Muscle layer of colon (tissue), 2 donors: ENCODE results near the gene XRCC5.

Experiments used
- H3K27ac ChIP-seq: one replicate; pipeline ENCODE4 v1.7.0; 2013; ENCODE audit warnings: low read depth, mild to moderate bottlenecking, low read length, moderate library complexity
- H3K27me3 ChIP-seq, 2 donors: one replicate each; pipeline ENCODE4 v1.7.0; 2013; ENCODE audit warnings: low read length in 2 of 2, mild to moderate bottlenecking in 2 of 2; ENCODE audit not compliant: insufficient read depth in 2 of 2, control insufficient read depth in 1 of 2
- H3K36me3 ChIP-seq: one replicate; pipeline ENCODE4 v1.7.0; 2013; ENCODE audit warnings: mild to moderate bottlenecking, low read length; ENCODE audit not compliant: insufficient read depth
- H3K4me1 ChIP-seq: one replicate; pipeline ENCODE4 v1.7.0; 2013; ENCODE audit warnings: mild to moderate bottlenecking, low read length; ENCODE audit not compliant: insufficient read depth
- H3K4me3 ChIP-seq, 2 donors: one replicate each; pipeline ENCODE4 v1.7.0; 2013; ENCODE audit warnings: low read length in 2 of 2, low read depth in 1 of 2, mild to moderate bottlenecking in 1 of 2, moderate library complexity in 1 of 2
- H3K9ac ChIP-seq: one replicate; pipeline ENCODE4 v1.7.0; 2013; ENCODE audit warnings: low read length
- H3K9me3 ChIP-seq: one replicate; pipeline ENCODE4 v1.7.0; 2013; ENCODE audit warnings: mild to moderate bottlenecking, low read length
- donor health status: abdominal sarcoma.
- donor health status: Adenocarcinoma of cecum.

The XRCC5 gene

DNA sequence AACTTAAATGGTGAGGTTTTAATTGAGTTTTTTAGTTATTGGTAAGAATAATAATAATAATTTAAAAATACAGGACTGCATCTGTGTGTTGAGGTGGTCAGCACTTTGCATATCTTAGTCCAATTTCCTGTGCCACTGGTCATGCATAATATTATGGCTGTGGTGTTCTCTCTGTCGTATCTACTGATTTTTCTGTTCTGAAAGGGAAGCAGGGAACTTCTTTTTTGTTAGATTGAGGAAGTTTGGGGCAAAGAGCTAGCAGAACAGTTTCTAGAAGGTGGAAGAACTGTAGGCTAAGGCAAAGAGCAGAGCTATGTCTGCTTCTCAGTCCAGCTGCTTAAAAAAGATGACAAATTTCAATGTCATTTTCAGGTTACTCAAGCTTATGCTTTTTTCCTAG, 74.3 kb downstream of the XRCC5 start:
- no peak overlapping the region for H3K4me3 ChIP-seq
- H3K4me1 ChIP-seq: peaks cover 8% of the 10 kb centered on the region
- H3K9me3 ChIP-seq: no peaks in the 10 kb centered on the region
- H3K27me3 ChIP-seq: no peaks in the 10 kb centered on the region
- H3K9ac ChIP-seq: no peak overlapping the region
- H3K36me3 ChIP-seq: peaks cover 9% of the 10 kb centered on the region
- H3K27ac ChIP-seq: no peak overlapping the region

- peaks cover 16% of the 10 kb centered on the region for H3K4me1 ChIP-seq
- peaks cover 11% of the 10 kb centered on the region for H3K36me3 ChIP-seq
Measured at GRCh38 chr2:216188559-216188850, 79.4 kb downstream of the XRCC5 start.

DNA sequence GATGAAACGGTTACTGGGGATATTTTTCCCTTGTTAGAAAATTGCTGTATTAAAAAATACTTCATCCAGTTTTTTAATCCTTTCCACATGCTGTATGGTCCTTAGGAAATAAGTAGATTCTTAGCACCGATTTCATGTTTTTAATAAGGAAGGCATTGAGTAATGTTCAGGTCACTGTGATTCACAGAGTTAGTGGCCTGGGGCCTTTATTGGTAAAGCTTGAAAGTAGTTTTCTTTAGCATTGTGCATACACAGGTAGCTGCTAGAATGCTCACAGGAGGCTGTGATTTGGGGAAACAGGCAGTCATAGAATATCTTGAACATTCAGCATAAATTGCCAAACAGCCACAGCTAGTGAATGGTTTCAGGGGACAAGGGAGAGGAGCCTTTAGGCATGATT, 79.8 kb downstream of the XRCC5 start:
- H3K36me3 ChIP-seq: peaks cover 15% of the 10 kb centered on the region

More at GRCh38 chr2:216188559-216188850, 79.4 kb downstream of the XRCC5 start:
- no peak overlapping the region for H3K4me3 ChIP-seq
- H3K9me3 ChIP-seq: no peaks in the 10 kb centered on the region
- H3K27me3 ChIP-seq: no peaks in the 10 kb centered on the region
- no peak overlapping the region for H3K27ac ChIP-seq
- H3K9ac ChIP-seq: no peak overlapping the region

GRCh38 chr2:216189410-216189809, 80.3 kb downstream of the XRCC5 start:
- Histone ChIP-seq H3K4me3 (no peak overlapping the region), H3K9me3 (no peaks in the 10 kb centered on the region), H3K27me3 (no peaks in the 10 kb centered on the region), H3K9ac (no peak overlapping the region), H3K4me1 (peaks cover 16% of the 10 kb centered on the region), H3K27ac (no peak overlapping the region), H3K36me3 (peaks cover 19% of the 10 kb centered on the region)

More for the DNA sequence above, 79.8 kb downstream of the XRCC5 start:
- peaks cover 16% of the 10 kb centered on the region for H3K4me1 ChIP-seq
- H3K9ac ChIP-seq: no peak overlapping the region
- no peak overlapping the region for H3K4me3 ChIP-seq
- no peaks in the 10 kb centered on the region for H3K9me3 ChIP-seq
- H3K27ac ChIP-seq: no peak overlapping the region
- no peaks in the 10 kb centered on the region for H3K27me3 ChIP-seq

- no peak overlapping the region for H3K9ac ChIP-seq
- peaks cover 47% of the 10 kb centered on the region for H3K36me3 ChIP-seq
- H3K4me1 ChIP-seq: peaks cover 16% of the 10 kb centered on the region
- H3K27me3 ChIP-seq: no peaks in the 10 kb centered on the region
- no peak overlapping the region for H3K27ac ChIP-seq
- no peak overlapping the region for H3K4me3 ChIP-seq
- no peaks in the 10 kb centered on the region for H3K9me3 ChIP-seq
Measured at GRCh38 chr2:216192181-216192580, 83.0 kb downstream of the XRCC5 start.

DNA sequence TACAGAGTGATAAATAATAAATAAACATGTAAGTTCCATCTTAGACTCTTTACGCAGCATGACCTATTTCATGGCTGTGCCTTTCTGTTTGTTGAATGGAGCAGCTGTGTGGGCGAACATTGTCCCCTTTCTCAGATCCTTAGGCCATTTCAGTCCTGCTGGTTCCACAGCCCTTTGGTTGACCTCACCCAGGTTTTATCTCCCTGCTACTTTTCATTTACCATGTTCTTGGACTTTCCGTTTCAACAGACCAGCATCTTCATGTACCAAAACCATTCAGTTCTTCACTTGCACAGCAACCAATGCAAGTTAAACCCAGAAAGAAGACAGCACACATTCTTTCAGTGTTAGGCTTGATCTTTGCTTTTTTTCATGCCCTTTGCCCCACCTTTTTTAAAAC, 83.8 kb downstream of the XRCC5 start:
- Histone ChIP-seq H3K9me3 (no peaks in the 10 kb centered on the region), H3K36me3 (peaks cover 53% of the 10 kb centered on the region), H3K27me3 (no peaks in the 10 kb centered on the region), H3K9ac (no peak overlapping the region), H3K27ac (no peak overlapping the region), H3K4me3 (no peak overlapping the region), H3K4me1 (peaks cover 14% of the 10 kb centered on the region)

GRCh38 chr2:216194013-216194412, 84.9 kb downstream of the XRCC5 start:
- Histone ChIP-seq H3K9me3 (no peaks in the 10 kb centered on the region), H3K36me3 (peaks cover 60% of the 10 kb centered on the region)

DNA sequence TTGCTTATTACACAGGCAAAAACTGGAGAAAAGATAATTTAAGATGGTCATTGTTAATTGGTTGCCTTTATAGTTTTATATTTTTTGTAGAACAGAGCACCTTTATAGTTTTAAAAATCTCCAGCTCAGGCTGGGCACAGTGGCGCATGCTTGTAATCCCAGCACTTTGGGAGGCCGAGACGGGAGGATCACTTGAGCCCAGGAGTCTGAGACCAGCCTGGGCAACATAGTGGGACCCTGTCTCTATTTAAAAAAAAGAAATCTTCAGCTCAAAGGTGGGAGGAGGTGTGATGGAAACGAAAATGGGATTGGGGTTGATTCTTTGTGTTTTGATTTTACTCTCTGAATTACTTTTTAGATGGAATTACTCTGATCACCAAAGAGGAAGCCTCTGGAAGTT, 85.4 kb downstream of the XRCC5 start:
- H3K9ac ChIP-seq: no peak overlapping the region
- no peaks in the 10 kb centered on the region for H3K27me3 ChIP-seq
- no peaks in the 10 kb centered on the region for H3K4me1 ChIP-seq
- no peak overlapping the region for H3K4me3 ChIP-seq
- no peak overlapping the region for H3K27ac ChIP-seq
- H3K36me3 ChIP-seq: peaks cover 60% of the 10 kb centered on the region
- H3K9me3 ChIP-seq: no peaks in the 10 kb centered on the region

More at GRCh38 chr2:216194013-216194412, 84.9 kb downstream of the XRCC5 start:
- no peak overlapping the region for H3K4me3 ChIP-seq
- H3K27ac ChIP-seq: no peak overlapping the region
- H3K4me1 ChIP-seq: peaks cover 3% of the 10 kb centered on the region
- H3K9ac ChIP-seq: no peak overlapping the region
- no peaks in the 10 kb centered on the region for H3K27me3 ChIP-seq

GRCh38 chr2:216195565-216196029, 86.4 kb downstream of the XRCC5 start:
- Histone ChIP-seq H3K4me1 (no peaks in the 10 kb centered on the region), H3K9me3 (no peaks in the 10 kb centered on the region), H3K27ac (no peak overlapping the region), H3K27me3 (no peaks in the 10 kb centered on the region), H3K36me3 (peaks cover 63% of the 10 kb centered on the region), H3K4me3 (no peak overlapping the region), H3K9ac (no peak overlapping the region)

DNA sequence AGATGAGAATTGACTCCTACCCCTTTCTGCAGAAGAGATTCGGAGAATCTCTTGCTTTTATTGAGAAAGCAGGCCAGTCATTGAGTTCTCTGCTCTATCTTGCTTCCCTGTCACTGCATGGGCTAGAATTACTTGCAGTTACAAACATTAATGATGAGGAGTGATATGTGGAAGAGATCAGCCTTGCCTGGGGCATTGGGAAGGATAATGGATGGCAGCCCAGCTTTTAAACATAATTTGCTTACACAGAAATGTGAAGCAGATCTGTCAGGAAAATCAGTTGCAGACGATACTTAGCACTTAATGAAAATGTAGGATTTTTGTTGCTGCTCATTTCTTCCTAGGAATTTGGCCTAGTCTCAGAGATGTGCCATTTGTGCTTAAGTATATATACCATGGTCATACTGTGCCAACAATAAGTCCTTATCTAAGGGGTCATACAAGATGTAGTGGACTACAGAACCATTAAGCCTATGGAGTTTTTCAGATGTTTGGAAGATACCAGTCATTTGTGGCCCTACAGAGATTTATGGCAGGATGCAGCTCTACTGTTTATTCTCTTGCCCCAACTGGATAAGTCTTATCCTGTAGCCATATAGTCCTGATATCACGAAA, 92.7 kb downstream of the XRCC5 start:
- Histone ChIP-seq H3K9me3 (no peaks in the 10 kb centered on the region), H3K9ac (no peak overlapping the region), H3K27me3 (no peaks in the 10 kb centered on the region), H3K4me3 (no peak overlapping the region), H3K27ac (no peak overlapping the region), H3K36me3 (peaks cover 66% of the 10 kb centered on the region), H3K4me1 (no peaks in the 10 kb centered on the region)

DNA sequence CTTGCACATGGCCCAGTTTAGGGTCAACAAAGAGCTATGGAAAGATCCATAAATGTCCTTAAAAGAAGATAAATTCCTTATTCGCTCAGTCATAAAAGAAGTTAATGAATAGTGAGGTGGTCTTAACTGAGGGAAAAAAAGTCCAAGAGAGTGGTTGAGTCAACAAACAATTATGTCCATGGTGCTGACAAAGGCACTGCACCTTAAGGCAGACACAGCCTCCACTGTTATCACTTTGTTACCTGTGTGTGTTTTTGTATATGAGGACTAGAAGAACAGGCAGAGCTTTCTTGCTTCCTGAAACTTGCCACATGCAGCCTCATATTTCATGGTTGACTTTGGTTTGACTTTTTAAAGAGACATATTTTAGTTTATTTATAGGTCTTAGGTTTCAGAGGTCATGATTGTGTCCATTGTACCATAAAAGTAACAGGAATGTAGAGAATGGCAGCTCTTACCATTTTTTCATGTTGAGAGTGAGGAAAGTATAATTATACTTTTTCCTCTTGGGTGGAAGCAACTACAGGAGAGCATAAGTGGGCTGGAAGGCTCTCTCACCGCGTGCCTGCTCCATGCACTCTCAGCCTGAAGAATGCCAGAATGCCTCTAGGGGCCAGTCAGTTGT, 93.6 kb downstream of the XRCC5 start:
- Histone ChIP-seq H3K9ac (no peak overlapping the region), H3K4me1 (no peaks in the 10 kb centered on the region), H3K9me3 (no peaks in the 10 kb centered on the region), H3K4me3 (no peak overlapping the region), H3K36me3 (peaks cover 68% of the 10 kb centered on the region), H3K27ac (no peak overlapping the region), H3K27me3 (no peaks in the 10 kb centered on the region)

DNA sequence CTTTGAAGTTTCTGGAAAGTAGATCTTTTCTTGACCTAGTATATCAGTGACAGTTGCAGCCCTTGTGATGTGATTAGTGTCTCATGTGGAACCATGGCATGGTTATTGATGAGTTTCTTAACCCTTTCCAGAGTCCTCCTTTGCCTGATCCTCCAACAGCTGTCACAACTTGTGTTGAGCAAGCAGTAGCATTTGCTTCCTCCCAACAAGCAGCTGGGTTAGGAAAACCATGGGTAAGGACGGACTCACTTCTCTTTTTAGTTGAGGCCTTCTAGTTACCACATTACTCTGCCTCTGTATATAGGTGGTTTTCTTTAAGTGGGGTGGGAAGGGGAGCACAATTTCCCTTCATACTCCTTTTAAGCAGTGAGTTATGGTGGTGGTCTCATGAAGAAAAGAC, 96.3 kb downstream of the XRCC5 start:
- Histone ChIP-seq H3K4me3 (no peak overlapping the region), H3K27me3 (no peaks in the 10 kb centered on the region), H3K9me3 (no peaks in the 10 kb centered on the region), H3K27ac (no peak overlapping the region), H3K36me3 (peaks cover 57% of the 10 kb centered on the region), H3K4me1 (no peaks in the 10 kb centered on the region), H3K9ac (no peak overlapping the region)
